Osteocyte (in vitro differentiated cells): ENCODE data around the gene STPG1. TPM values are rescaled to one million over a fixed set of nuclear protein-coding genes. Genes with fewer than 3 reads are reported as not detected.
A peak's percentile ranks its signal among the peaks of the same experiment; 100 is the strongest.

Source experiments
- DNase-seq: peaks from one replicate; pipeline ENCODE4 v3.0.0; 2021; ENCODE audit warnings: mixed read lengths; ENCODE audit not compliant: unreplicated experiment; ENCODE audit errors: extremely low spot score
- H3K27ac Mint-ChIP-seq: one replicate; pipeline ENCODE4 v1.8.0; 2021; ENCODE audit warnings: mild to moderate bottlenecking, mixed read lengths; ENCODE audit not compliant: unreplicated experiment
- H3K27me3 Mint-ChIP-seq: one replicate; pipeline ENCODE4 v1.8.0; 2021; ENCODE audit warnings: mixed read lengths; ENCODE audit not compliant: unreplicated experiment
- H3K36me3 Mint-ChIP-seq: one replicate; pipeline ENCODE4 v1.8.0; 2021; ENCODE audit warnings: mixed read lengths; ENCODE audit not compliant: unreplicated experiment
- H3K4me1 Mint-ChIP-seq: one replicate; pipeline ENCODE4 v1.8.0; 2021; ENCODE audit warnings: mixed read lengths; ENCODE audit not compliant: unreplicated experiment
- H3K4me3 Mint-ChIP-seq: one replicate; pipeline ENCODE4 v1.8.0; 2021; ENCODE audit warnings: mild to moderate bottlenecking, moderate library complexity, mixed read lengths; ENCODE audit not compliant: unreplicated experiment
- H3K9me3 Mint-ChIP-seq: one replicate; pipeline ENCODE4 v1.8.0; 2021; ENCODE audit warnings: mixed read lengths; ENCODE audit not compliant: unreplicated experiment
- total RNA-seq: library from RNA; stranded (reverse); gene quantifications from 2 replicates; pipeline ENCODE4 v1.2.1, GENCODE V29; 2021
- TF ChIP-seq, protein P1 (sequence below): fragments of 200-600 bp; sonication (generic); IDR thresholded peaks from 2 replicates; pipeline ENCODE4 v1.5.0; 2021; ENCODE audit warnings: antibody characterized with exemption, mild to moderate bottlenecking, moderate library complexity

Gene STPG1
- total RNA-seq, 1 donor from 2014 or later: 5.3 TPM

DNA sequence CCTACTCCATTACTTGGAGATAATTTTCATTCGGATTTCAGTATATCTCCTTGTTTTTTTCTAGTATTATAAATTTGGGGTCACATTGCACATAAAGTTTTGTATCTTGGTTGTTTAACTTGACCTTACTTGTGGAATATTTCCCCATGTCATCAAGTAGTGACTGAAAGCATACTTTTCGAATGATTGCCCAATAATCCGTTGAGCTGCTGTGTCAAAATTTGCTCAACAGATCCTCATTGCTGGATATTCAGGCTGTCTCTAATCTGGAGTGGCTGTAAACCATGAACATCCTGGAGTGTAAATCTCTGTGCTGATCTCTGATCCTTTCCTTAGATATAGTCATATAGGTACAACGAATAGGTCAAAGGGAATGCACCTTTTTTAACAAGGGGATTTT lies 7.0 kb upstream of the STPG1 start:
- no peak overlapping the region for H3K27ac Mint-ChIP-seq
- TF ChIP-seq, protein P1, sequence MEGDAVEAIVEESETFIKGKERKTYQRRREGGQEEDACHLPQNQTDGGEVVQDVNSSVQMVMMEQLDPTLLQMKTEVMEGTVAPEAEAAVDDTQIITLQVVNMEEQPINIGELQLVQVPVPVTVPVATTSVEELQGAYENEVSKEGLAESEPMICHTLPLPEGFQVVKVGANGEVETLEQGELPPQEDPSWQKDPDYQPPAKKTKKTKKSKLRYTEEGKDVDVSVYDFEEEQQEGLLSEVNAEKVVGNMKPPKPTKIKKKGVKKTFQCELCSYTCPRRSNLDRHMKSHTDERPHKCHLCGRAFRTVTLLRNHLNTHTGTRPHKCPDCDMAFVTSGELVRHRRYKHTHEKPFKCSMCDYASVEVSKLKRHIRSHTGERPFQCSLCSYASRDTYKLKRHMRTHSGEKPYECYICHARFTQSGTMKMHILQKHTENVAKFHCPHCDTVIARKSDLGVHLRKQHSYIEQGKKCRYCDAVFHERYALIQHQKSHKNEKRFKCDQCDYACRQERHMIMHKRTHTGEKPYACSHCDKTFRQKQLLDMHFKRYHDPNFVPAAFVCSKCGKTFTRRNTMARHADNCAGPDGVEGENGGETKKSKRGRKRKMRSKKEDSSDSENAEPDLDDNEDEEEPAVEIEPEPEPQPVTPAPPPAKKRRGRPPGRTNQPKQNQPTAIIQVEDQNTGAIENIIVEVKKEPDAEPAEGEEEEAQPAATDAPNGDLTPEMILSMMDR: no peak
- DNase-seq: no peak
- no peaks in the 10 kb centered on the region for H3K9me3 Mint-ChIP-seq
- H3K4me1 Mint-ChIP-seq: peaks cover 23% of the 10 kb centered on the region
- H3K4me3 Mint-ChIP-seq: no peak overlapping the region
- no peaks in the 10 kb centered on the region for H3K27me3 Mint-ChIP-seq
- peaks cover 17% of the 10 kb centered on the region for H3K36me3 Mint-ChIP-seq

DNA sequence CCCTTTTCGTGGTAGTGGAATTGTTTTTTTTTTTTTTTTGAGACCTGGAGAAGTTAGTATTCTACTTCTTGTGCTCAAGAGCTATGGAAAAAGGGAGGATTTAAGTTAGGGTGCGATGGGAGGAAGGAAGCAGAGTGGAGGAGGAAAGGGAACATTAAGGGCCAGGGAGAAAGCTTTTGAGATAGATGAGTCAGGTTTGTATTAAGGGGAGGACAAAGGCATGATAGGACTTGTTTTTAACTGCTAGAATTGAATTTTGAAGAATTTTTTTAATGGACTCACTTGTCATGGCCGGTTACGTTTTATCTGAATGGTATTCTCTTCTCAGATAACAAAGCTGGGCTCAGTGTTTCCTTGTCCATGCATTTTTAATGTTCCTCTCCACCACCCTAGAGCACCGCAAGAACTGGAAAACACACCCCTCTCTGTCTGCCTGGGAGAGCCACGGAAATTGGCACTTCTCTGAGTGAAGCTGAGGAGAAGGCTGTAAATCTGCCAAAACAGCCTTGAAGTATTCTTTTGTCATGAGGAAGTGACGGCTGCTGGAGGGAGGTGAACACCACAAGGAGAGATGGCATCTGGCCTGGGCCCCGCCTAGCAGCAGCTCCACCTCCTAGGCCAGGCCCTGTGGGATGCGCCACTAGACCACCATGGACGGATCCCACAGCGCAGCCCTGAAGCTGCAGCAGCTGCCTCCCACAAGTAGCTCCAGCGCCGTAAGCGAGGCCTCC lies 5.5 kb upstream of the STPG1 start:
- peak overlapping the region; percentile 42 for H3K27ac Mint-ChIP-seq
- H3K9me3 Mint-ChIP-seq: no peaks in the 10 kb centered on the region
- TF ChIP-seq, protein P1: no peak
- H3K4me1 Mint-ChIP-seq: peaks cover 31% of the 10 kb centered on the region
- peaks cover 17% of the 10 kb centered on the region for H3K36me3 Mint-ChIP-seq
- no peak for DNase-seq
- H3K4me3 Mint-ChIP-seq: no peak overlapping the region
- H3K27me3 Mint-ChIP-seq: no peaks in the 10 kb centered on the region

DNA sequence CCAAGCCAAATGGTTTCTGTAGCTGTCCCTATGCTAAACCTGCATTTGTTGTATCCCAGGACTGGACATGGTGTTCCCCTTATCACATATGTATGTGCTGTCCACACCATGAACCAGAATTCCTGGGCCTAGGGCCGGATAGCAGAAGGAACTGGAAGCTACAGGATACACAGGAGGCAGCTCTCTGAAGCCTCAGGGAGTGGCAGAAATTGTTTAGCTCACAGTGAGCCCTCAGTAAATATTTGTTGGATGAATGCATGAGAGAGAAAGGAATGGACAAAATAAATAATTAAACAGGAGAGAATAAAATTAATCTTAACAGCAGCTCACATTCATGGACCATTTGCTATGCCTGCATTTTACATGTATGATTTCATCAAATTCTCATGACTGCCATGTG lies 4.1 kb upstream of the STPG1 start:
- Mint-ChIP-seq H3K4me1 (peaks cover 40% of the 10 kb centered on the region), H3K27ac (peak overlapping the region; percentile 43), H3K36me3 (peaks cover 12% of the 10 kb centered on the region), H3K27me3 (no peaks in the 10 kb centered on the region), H3K4me3 (no peak overlapping the region), H3K9me3 (no peaks in the 10 kb centered on the region)
- no peak for DNase-seq
- TF ChIP-seq, protein P1: no peak

DNA sequence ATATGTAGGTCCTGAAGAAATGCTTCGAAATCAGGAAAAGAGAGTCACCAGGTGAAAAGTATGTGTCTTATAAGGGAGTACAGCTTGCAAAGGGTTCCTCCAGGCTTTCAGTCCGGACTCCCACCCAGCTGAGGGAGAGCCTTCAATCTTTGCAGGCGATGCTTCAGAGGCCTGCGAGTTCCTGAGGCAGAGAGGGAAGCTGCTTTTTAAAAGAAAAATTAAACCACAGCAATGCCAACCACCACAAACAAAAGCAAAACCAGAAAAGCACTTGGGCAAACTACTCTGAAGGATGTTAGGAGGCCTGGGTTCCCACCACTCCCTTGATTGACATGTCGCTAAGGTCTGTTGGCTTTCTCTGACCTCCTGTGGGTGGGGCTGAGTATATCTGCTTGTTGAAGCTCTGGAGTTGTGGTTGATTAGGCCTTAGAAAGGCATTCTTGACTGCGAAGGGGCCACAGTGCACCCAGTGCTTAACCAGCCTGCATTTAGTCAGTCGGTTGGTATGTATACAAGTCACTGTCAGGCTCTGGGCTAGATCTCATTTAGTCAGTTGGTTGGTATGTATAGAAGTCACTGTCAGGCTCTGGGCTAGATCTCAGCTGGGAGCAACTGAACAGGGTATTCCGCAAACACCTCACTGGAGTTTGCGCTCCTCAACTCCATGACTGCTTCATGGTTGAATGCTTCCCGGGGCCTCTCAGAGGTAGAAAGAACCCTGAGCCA lies 3.2 kb upstream of the STPG1 start:
- Mint-ChIP-seq H3K4me1 (peaks cover 46% of the 10 kb centered on the region), H3K9me3 (no peaks in the 10 kb centered on the region), H3K27me3 (no peaks in the 10 kb centered on the region), H3K4me3 (peak overlapping the region; percentile 95), H3K27ac (peak overlapping the region; percentile 87), H3K36me3 (peaks cover 6% of the 10 kb centered on the region)
- TF ChIP-seq, protein P1: no peak
- DNase-seq: no peak
